ENCODE data around the gene ACTN1.

Gene ACTN1

DNA sequence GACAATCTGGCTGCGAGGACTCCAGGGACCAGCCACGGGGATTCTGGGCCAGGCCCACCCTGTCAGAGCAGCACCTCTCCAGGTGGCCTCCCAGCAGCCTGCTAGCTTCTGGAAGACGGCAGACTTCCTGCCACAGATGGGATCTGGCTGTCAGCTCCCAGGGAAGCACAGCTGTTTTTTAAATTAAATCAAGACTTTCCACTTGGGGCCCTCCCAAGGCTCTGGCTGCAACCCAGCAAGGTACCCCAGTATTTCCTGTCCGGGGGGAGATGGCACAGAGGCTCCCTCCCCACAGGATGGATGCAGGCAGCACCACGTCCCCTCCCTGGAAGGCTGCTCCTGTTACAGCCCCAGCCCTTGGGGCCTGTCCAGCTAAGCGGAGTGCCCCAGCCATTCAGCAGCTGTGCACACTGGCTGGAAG is 56.9 kb downstream of the ACTN1 start:
- Histone ChIP-seq H3K36me3 (ENCODE audit: insufficient read depth, low read length) (peaks cover 3% of the 10 kb centered on the region; the same call in 1 of the 2 replicates), H3K4me3 (ENCODE audit: low read depth, low read length, poor library complexity, severe bottlenecking) (no peak overlapping the region), H3K27me3 (ENCODE audit: insufficient read depth, low read length) (peaks cover 3% of the 10 kb centered on the region; the same call in 1 of the 2 replicates), H3K27ac (ENCODE audit: low read depth, low read length, poor library complexity, severe bottlenecking) (no peak overlapping the region), H3K79me2 (ENCODE audit: insufficient read depth, low read length) (no peaks in the 10 kb centered on the region), H3K9me2 (ENCODE audit: low read depth, low read length) (no peaks in the 10 kb centered on the region), H3K9me3 (ENCODE audit: low read length) (peaks cover 13% of the 10 kb centered on the region), H3K4me1 (ENCODE audit: insufficient read depth, low read length, severe bottlenecking) (no peaks in the 10 kb centered on the region), H4K20me1 (ENCODE audit: insufficient read depth, low read length) (no peaks in the 10 kb centered on the region), H3K4me2 (ENCODE audit: low read length) (no peak overlapping the region), H3F3A (ENCODE audit: insufficient read depth, low read length) (no peaks in the 10 kb centered on the region), H3K9ac (ENCODE audit: low read length) (no peak overlapping the region), H2AFZ (ENCODE audit: low read length) (no peak overlapping the region)
- TF ChIP-seq, protein P1, sequence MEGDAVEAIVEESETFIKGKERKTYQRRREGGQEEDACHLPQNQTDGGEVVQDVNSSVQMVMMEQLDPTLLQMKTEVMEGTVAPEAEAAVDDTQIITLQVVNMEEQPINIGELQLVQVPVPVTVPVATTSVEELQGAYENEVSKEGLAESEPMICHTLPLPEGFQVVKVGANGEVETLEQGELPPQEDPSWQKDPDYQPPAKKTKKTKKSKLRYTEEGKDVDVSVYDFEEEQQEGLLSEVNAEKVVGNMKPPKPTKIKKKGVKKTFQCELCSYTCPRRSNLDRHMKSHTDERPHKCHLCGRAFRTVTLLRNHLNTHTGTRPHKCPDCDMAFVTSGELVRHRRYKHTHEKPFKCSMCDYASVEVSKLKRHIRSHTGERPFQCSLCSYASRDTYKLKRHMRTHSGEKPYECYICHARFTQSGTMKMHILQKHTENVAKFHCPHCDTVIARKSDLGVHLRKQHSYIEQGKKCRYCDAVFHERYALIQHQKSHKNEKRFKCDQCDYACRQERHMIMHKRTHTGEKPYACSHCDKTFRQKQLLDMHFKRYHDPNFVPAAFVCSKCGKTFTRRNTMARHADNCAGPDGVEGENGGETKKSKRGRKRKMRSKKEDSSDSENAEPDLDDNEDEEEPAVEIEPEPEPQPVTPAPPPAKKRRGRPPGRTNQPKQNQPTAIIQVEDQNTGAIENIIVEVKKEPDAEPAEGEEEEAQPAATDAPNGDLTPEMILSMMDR (IDR thresholded peaks at IDR 0.05; ENCODE audit: low read length) = no peak
- no peak for TF ChIP-seq EZH2 (IDR thresholded peaks at IDR 0.05; ENCODE audit: borderline replicate concordance, low read length)

DNA sequence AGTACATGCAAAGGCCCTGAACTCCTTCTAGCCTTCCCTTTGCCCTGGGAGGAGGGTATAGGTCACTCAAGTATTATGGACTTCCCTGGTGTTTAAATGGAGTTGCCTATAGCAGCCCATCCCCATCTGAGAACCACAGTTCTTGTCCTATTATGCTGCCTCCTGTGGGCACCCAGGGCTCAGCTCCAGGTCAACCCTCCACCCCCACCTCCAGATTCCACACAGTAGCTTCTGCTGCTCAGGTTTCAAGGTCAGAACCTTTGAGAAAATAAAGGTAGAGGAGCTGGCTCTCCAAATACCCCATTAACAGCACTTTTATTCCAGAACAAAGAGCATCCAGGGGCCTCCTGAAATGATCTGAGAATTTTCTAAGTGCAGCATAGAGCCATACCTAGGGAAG is 57.4 kb downstream of the ACTN1 start:
- Histone ChIP-seq H3K36me3 (ENCODE audit: insufficient read depth, low read length) (peaks cover 3% of the 10 kb centered on the region; the same call in 1 of the 2 replicates), H3K79me2 (ENCODE audit: insufficient read depth, low read length) (no peaks in the 10 kb centered on the region)

DNA sequence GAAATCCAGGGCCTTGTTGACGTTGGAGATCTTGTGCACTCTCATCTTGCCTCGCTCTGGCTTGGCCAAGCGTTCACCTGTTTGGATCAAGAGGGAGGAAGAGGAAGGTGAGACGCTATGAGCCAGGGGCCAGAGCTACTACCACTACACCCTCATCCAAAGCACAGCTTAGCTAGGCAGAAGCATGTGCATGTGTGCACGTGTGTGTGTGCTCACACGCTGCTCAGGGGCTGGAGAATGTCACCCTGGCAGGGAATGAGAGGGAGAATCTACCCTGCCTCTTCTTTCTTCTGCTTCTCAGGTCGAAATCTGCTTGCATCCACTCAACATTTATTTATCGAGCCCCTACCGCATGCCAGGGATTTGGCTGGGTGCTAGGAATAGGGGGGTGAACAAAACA is 58.1 kb downstream of the ACTN1 start:
- no peaks in the 10 kb centered on the region for H3K36me3 ChIP-seq (ENCODE audit: insufficient read depth, low read length)

More for the DNA sequence above, 57.4 kb downstream of the ACTN1 start:
- no peak for TF ChIP-seq EZH2 (IDR thresholded peaks at IDR 0.05; ENCODE audit: borderline replicate concordance, low read length)
- TF ChIP-seq, protein P1 (IDR thresholded peaks at IDR 0.05; ENCODE audit: low read length) = no peak
- Histone ChIP-seq H4K20me1 (ENCODE audit: insufficient read depth, low read length) (no peaks in the 10 kb centered on the region), H3K4me1 (ENCODE audit: insufficient read depth, low read length, severe bottlenecking) (no peaks in the 10 kb centered on the region), H2AFZ (ENCODE audit: low read length) (no peak overlapping the region), H3K9me2 (ENCODE audit: low read depth, low read length) (no peaks in the 10 kb centered on the region), H3K9ac (ENCODE audit: low read length) (no peak overlapping the region), H3K27me3 (ENCODE audit: insufficient read depth, low read length) (peaks cover 3% of the 10 kb centered on the region; the same call in 1 of the 2 replicates), H3K27ac (ENCODE audit: low read depth, low read length, poor library complexity, severe bottlenecking) (no peak overlapping the region), H3K4me2 (ENCODE audit: low read length) (no peak overlapping the region), H3K9me3 (ENCODE audit: low read length) (peaks cover 13% of the 10 kb centered on the region), H3K4me3 (ENCODE audit: low read depth, low read length, poor library complexity, severe bottlenecking) (no peak overlapping the region), H3F3A (ENCODE audit: insufficient read depth, low read length) (no peaks in the 10 kb centered on the region)

More for the DNA sequence above, 58.1 kb downstream of the ACTN1 start:
- no peaks in the 10 kb centered on the region for H4K20me1 ChIP-seq (ENCODE audit: insufficient read depth, low read length)
- no peak overlapping the region for H3K9ac ChIP-seq (ENCODE audit: low read length)
- TF ChIP-seq EZH2 (IDR thresholded peaks at IDR 0.05; ENCODE audit: borderline replicate concordance, low read length) = no peak
- no peaks in the 10 kb centered on the region for H3F3A ChIP-seq (ENCODE audit: insufficient read depth, low read length)
- H3K79me2 ChIP-seq (ENCODE audit: insufficient read depth, low read length) = no peaks in the 10 kb centered on the region
- H3K9me3 ChIP-seq (ENCODE audit: low read length) = peaks cover 9% of the 10 kb centered on the region
- H3K4me1 ChIP-seq (ENCODE audit: insufficient read depth, low read length, severe bottlenecking) = no peaks in the 10 kb centered on the region
- no peak overlapping the region for H2AFZ ChIP-seq (ENCODE audit: low read length)
- H3K9me2 ChIP-seq (ENCODE audit: low read depth, low read length) = no peaks in the 10 kb centered on the region
- H3K4me2 ChIP-seq (ENCODE audit: low read length) = no peak overlapping the region
- H3K27me3 ChIP-seq (ENCODE audit: insufficient read depth, low read length) = peaks cover 3% of the 10 kb centered on the region; the same call in 1 of the 2 replicates
- H3K27ac ChIP-seq (ENCODE audit: low read depth, low read length, poor library complexity, severe bottlenecking) = no peak overlapping the region
- no peak overlapping the region for H3K4me3 ChIP-seq (ENCODE audit: low read depth, low read length, poor library complexity, severe bottlenecking)
